Breast epithelium (tissue), 3 donors: ENCODE data around the gene MID1IP1.

Source experiments
- CTCF ChIP-seq, 3 donors: fragments of 450-650 bp; IDR thresholded peaks; one replicate each; pipeline ENCODE4 v1.5.1; 2016 to 2017; ENCODE audit warnings: antibody characterized with exemption in 3 of 3, mild to moderate bottlenecking in 3 of 3, moderate library complexity in 3 of 3
- POLR2A ChIP-seq: fragments of 450-650 bp; IDR thresholded peaks from one replicate; pipeline ENCODE4 v1.6.1; 2016; ENCODE audit warnings: antibody characterized with exemption, mild to moderate bottlenecking, moderate library complexity

GRCh38 chrX:38831949-38832348, 30.7 kb downstream of the MID1IP1 start:
- TF ChIP-seq POLR2A (no peak), CTCF (IDR thresholded peaks at IDR 0.05) (no peak)
